ENCODE measurements around the gene ZNF385D.

Gene ZNF385D

DNA sequence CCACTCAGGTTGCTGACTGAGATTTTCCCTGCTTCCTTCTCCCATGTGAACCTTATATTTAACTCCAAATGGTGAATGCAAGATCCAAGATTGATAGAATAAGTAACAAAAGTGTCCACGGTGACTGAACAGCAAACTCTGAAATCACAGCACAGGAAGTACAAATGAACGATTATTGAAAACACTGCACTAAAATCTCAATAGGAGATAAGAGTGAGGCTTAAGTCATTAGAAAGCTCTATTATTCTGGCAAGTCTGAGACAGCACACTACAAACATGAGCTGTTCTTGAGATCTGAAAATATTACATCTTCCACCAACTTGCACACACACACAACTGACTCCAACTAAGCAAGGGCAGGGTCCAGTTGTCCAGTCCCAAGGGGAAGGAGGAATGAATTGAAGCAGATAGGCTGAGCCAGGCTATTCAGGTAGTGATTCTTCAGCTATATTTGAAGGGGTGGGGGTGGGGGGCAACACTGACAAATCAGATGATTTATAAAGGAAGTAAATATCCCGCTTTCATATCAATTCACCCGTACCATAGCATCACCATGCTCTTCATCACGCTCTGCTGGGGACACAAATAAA is 2.9 kb downstream of the ZNF385D start:
- no peak for DNase-seq (ENCODE audit: low spot score)

DNA sequence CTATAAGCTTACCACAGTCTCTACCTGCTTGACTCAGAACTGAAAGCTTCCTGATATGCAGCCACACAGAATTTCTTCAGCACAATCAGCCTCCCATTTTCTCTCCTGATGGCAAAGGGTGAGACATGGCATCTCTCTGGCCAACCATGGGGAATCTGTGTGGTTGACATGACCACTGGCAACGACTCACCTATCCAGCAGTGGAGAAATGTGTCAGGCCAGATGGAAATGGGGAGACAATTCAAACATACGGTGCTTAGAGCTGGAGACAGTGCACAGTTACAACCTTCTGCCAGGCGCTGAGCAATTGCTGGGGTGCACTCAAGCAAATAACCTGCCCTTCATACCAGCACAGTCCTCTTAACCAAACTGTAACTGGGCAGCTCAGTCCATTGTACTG is 3.6 kb downstream of the ZNF385D start:
- DNase-seq (ENCODE audit: low spot score): no peak

DNA sequence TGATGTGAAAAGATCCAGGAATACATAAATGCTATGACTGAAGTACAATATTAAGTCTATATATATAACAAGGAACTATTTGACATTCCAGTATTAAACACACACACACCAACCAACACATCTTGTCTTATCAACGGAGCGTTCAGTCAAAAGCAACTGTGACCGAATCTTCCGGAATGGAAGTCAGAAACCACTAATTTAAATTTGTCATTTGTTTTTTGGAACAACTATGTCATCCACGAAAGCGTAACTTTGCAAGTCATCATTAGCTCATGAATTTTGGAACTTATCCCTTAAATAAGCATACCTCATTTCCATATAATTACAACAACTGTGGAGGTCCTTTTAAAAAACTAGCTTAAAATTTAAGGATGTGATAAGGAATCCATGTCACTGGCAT is 5.0 kb downstream of the ZNF385D start:
- DNase-seq (ENCODE audit: low spot score): no peak

DNA sequence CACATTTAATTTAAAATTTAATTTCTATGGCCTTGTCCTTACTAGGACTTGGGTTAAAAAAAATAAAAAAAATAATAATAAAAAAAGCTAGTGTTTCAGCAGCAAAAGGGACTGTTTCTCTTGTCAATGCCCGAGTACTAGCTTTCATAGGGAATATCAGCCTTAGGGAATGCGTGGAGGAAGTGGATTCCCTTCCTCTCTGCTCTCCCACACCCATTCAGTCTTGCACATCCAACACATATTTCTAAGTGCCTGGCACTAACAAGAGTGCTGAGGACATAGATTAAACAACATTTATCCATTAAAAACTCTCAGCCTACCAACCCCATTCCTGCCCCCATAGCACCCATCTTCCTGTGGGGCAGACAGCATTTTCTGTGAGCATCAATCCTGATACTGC is 6.2 kb downstream of the ZNF385D start:
- DNase-seq (ENCODE audit: low spot score): no peak

DNA sequence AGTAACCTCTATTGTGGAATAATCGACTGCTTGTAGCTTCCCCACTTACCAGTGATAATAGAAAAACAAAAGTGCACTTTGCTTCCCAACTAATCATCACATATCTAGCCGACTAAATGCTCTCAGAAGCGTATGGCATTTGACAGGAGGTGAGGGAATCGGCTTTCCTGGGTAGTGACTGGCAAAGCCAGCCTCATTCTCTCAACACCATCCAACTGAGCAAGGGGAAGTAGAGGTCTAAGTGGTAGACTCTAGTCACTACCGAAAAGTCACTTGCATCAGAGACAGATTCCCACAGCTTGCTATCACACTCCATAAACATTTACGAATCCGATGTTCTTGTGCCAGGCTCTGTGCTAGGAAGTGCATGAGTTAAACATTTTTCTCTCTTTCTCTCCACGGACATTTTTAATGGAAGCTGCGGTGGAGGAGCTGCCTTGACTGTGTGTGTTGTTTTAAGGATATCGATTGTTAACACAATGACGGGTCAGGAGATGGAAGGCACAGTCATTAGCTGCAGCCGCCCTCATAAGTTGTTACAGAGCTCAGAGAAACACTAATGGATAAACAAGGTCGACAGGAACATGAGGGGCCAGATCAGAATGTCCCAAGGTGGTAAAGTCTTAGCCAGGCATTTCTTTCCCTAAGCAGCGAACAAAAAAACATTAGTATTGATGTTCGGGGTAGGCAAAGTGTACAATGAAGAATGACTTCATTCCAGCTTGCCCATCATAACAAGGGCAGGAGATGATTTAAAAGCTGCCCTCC is 11.9 kb downstream of the ZNF385D start:
- no peak for DNase-seq (ENCODE audit: low spot score)

DNA sequence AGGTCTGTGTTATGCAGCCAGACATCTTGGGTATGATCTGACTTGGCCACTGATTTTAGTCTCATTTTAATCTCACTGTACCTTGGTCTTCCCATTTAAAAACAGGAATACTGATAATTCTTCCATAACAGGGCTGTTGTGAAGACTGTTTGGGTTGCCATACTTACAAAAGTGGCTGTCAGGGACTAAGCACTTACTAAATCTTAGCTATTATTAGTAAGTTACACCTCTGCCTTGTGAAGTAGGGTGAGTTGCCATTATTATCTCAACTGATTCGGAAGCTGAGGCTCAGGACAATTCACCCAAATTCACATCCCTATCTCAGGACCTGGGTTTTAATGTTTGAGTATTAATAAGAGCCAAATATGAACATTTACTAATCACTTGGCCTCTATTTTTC is 12.7 kb downstream of the ZNF385D start:
- no peak for DNase-seq (ENCODE audit: low spot score)

DNA sequence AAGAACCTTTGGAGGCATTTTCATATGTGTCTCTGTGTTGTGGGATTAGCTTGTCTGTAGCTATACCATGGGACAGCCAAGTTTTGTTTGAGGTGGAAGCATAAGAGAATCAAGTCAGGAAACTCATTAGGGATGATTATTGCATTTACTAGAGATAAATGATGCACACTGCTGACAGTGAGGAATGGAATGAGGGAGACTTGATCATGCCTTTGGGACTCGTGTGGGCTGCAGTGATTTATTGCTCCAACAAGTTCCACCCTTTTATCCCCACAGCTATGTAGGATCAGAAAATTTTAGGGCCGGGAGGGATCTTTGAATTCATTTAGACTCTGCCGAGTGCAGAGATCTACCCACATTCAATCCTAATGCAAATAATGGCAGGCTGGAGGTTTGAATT is 16.3 kb downstream of the ZNF385D start:
- no peak for DNase-seq (ENCODE audit: low spot score)

DNA sequence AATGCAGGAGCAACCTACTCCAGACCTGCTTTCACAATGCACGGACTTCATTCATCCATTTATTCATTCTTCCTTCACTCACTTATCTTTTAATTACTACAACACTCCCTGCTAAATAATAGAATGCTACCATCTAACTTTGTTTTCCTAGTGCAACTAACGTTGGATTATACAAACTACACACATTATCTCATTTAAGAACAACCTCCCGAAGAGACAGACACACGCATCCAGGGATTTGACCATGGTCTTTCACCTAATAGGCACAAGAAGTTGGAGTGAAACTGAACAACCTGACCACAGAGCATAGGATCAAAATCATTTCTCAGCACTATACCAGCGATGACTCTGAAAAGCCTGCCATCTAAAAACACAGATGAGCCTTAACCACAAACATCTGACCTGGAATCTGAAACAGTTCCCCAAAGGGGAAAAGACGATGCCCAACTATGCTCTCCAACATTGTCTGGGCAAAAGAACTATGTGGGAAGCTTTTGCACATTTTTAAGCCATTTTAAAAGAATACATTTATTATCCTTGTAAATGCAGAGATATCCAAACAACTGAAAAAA is 21.0 kb downstream of the ZNF385D start:
- DNase-seq (ENCODE audit: low spot score): no peak

DNA sequence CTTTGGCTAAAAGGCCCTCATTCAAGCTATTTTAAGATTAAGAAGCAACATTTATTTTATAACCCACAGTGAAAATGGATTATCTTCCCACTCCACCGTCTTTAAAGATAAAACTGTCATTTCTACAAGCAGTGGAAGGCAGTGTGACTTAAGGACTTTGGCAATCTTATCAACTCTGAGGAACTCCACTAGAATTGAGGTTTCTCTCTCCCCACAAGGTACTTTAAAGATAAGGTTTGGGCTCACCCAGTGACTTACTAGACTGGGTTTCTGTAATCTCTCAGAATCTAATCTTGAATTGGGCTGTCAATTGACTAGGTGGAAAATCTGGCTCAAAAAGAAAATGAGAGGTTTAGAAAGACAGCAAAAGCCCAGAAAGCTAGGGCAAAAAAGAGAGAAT is 21.7 kb downstream of the ZNF385D start:
- no peak for DNase-seq (ENCODE audit: low spot score)

DNA sequence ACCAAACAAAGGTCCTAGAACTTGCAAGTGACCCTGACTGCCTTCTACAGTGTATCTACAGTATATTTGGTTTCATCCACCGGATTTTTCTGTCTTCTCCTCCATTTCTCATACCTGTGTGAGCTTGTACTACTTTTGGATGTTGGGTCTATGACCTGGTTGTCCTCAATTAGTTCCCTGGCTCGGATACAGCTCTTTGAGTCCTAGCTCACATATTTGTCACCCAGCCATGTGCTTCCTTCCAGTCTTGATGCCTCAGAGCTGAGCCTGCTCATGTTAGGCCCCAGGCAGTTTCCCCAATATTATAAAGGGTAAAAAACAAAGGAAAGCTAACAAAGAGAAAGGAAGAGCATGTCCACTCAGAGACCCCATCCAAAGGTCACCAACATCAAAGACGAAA is 28.2 kb downstream of the ZNF385D start:
- DNase-seq (ENCODE audit: low spot score): no peak

DNA sequence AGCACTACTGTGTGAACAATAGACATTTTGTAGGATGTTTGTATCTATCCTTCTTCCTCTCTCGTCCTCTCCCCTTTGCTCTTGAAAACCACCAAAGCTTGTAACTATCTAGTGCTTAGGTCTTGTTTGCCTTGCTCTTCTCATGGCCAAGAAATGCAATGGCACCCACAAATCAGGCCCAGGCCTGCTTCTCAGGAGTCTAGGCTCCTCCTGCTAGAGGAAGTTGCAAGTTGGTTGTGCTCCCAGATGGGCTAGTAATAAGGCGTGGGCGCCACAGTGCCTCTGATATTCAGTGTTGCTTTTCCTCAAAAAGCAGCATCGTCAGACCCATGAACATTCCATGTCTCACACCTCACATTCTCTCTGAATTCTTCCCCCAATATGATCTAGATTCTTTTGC is 28.7 kb downstream of the ZNF385D start:
- DNase-seq (ENCODE audit: low spot score): no peak

DNA sequence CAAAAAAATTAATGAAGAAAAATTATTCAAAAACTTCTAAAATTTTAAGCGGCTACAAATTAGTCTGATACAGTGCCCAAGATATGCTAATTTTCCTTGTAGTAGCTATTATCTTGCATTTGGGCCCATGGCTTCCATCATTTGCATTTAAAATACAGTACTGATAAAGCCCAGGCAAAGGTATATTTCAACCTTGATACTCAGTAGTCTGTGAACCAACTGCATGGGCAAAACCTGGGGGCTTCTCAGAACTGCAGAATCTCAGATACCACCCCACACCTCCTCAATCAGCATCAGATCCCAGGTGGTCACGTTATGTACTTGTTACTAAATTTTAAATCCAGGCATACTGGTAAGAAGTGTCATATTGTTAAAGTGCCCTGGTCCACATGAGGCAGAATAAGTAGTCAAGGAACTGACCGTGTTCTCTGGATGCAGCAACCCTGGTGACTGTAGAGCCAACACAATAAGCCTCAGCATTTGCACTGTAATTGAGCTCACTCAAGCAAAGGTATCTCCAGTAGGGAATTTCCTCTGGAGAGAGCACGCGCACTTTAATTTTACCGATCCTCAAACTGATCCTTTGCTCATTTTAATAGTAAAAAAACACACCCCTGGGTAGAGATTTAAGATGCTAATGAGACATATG is 31.9 kb downstream of the ZNF385D start:
- DNase-seq (ENCODE audit: low spot score): no peak

DNA sequence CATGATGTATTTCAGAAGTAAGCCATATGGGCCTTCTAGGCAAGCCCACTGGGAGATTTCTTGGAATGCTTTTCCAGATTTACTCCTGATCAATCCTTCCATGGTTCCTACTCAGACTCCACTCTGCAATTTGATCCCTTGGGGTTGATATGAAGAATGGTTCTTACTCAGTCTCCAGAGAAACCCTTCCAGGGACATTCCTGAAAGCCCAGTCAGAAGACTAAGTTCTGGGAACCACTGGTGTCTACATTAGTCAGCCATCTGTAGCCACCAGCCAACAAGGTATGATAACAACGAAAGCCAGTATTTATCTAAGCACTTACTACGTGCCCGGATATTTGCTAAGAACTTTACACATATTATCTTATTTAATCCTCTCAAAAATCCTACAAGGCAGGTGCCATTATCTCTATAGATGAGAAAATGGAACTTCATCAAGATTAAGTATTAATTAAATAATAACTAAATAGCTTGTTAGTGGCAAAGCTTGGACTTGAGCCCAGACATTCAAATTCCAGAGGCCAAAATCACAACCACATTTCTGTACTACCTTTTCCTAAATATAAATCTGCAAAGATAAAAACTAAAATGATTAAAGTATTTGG is 32.7 kb downstream of the ZNF385D start:
- DNase-seq (ENCODE audit: low spot score): no peak

DNA sequence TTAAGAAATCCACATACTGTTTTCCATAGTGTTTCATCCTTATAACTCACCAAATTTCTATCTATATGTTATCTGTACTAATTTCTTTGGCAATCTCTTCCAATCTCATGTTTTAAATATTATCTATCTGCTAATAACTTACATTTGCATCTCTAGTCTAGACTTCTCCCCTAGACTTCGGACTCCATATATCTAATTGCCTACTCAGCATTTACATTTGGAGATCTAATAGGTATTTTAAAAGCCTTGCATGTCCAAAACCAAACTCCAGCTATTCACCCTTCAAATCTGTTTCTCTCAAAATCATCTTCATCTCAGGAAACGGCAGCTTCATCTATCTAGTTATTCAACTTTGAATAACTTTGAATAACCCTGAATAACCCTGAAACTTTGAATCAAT is 35.3 kb downstream of the ZNF385D start:
- DNase-seq (ENCODE audit: low spot score): no peak

DNA sequence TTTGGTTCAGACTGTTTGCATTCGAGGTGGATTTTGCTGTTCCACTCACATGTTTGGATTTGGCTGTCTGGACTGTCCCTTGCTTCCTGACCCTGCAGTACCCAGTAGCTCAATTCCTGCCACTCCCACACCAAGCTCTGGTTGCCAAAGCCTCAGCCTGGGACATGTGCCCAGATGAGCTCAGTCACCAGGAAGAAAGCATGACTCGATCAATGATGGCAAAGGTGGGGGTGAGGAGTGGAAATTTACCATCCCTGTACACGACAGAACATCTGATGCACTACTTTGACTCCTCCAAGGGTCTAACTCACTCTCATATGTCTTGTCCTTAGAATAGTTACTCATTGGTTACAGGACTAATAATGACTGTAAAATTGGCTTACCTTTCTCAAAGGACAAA is 45.2 kb downstream of the ZNF385D start:
- DNase-seq (ENCODE audit: low spot score): no peak

DNA sequence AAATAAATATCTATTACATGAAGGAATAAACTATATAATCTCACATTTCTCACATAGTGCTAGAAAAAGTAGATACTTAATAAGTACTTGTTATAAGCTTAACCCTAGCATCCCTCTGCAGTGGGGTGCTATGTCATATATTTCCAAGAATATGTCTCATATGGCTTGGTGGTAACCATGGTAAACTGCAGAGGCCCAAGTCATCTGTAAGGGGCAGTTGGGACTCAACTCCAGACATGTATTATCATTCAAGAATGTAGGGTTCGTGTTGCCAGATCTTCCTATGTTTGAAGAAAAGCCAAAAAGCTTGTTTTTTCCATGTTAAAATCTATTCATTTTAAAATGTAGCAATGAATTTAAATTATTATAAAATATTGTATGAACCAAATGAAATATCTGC is 46.2 kb downstream of the ZNF385D start:
- DNase-seq (ENCODE audit: low spot score): no peak

DNA sequence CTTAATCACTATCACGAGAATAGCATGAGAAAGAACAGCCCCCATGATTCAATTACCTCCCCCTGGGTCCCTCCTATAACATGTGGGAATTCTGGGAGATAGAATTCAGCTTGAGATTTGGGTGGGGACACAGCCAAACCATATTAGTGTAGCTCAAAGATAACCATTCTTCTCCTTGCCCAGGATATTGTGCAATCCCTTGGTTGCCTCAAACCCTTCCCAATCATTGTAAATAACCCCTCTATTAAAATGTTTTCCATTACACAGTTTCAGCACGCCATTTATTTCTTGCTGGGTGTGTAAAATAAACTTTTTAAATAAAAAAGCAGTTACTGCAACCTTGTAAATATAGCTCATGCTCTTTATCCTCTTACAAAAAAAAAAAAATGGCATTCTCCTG is 47.7 kb downstream of the ZNF385D start:
- DNase-seq (ENCODE audit: low spot score): no peak

DNA sequence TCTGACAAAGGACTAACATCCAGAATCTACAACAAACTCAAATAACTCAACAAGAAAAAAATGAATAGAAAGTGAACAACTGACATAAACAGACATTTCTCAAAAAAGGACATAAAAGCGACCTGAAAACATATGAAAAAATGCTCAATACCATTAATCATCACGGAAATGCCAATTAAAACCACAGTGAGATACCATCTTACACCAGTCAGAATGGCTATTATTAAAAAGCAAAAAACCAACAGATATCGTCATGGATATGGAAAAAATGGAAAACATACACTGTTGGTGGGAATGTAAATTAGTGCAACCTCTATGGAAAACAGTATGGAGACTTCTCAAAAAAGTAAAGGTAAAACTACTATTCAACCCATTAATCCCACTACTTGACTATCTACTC is 53.3 kb downstream of the ZNF385D start:
- DNase-seq (ENCODE audit: low spot score): no peak

DNA sequence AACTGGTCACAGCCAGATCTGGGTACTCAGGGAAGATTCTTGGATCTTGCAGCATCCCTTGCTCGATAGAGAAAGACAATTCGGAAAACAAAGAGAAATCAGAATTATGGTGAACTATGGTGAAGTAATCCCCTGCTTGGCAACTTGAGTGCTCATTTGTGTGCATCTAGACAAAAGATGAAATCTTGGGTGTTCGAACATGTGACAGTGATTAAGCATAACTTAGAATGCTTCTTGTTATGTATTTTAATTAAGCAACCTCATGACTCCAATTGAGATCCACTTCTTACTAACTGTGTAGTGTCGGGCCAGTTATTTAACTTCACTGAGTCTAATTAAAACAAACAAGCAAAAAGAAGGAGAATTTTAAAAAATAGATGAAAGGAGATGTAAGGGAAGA is 56.5 kb downstream of the ZNF385D start:
- DNase-seq (ENCODE audit: low spot score): no peak

DNA sequence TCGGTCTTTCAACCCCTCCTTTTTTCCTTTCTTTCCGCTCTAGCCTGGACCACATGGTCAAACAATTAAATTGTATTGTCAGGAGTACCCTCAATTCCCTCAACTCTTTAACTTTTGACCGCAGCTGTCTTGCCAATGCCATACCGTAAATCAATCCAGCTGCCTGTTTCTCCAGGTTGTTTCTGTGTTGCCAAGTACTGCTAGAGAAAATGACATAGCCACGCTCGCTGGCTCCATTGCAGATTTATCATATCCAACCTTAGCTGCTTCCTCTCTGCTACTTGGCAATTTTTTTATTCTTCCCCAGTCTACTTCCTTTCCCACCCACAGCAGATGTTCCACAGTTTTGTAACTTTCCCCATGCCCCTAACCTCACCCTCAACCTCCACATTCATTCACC is 60.0 kb downstream of the ZNF385D start:
- DNase-seq (ENCODE audit: low spot score): no peak

DNA sequence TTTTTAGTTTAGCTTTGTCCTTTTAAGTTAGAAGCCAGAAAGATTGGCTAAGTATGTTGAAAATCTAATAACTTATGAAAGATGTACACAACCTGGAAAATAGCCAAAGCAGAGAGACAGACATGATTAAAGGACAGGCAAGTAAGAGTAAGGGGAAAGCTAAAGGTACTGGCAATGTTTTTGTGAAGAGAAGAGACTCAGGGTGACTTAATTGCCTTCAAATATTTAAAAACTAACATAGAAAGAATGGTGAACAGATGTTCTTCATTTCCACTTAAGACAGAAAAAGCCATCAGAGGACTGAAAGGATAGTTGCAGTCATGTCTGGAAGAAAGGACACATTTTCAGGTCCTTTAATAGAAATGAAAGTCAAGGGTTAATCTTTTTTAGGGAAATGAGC is 68.8 kb downstream of the ZNF385D start:
- DNase-seq (ENCODE audit: low spot score): no peak

DNA sequence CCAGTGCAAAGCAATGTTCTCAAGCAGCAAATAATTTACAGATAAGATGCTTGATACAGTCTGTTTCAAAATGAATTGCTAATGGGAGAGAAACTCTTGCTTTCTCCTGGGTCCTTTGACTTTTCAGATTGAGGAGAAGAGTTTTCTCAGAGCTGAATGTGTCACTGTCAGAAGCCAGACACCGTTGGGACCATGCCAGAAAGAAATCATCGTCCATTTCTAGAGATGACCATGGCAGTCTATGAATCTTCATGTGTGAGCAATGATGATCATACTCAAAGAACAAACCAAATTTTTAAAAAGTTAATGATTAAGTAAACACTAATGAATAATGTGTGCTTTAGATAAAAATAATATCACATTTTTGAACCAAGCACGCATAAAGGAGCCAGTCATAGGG is 77.6 kb downstream of the ZNF385D start:
- no peak for DNase-seq (ENCODE audit: low spot score)

DNA sequence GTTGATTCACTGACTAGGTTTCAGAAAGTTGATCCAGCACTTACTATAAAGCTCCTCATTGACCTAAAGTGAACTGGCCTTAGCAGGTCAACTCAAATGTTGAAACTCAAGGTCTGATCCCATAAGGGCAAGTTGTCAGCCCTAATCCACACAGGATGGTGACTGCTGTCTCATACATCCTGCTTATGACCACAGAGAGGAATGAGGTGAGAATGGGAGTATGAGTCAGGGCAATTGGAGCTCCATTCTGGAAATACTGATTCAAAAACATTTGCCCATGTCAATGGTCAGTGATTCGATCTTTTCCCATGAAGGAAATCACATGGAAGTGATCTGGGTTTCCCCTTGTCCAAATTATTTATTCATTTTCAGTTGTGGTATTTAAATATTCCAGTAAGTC is 78.7 kb downstream of the ZNF385D start:
- peak; percentile 66 for DNase-seq (ENCODE audit: low spot score)
